Measurements from ENCODE around the gene SCAMP1. TPM values are rescaled to one million over a fixed set of nuclear protein-coding genes. Genes with fewer than 3 reads are reported as not detected.

The SCAMP1 gene
- total and polyA plus RNA-seq, 2 of the 13 experiments (the other 11 are each of a cell fraction or from before 2014, with no cell fraction given), result 18.2 to 33.7 TPM

GRCh38 chr5:78518365-78519197 is 158.2 kb downstream of the SCAMP1 start (continued):
- TF ChIP-seq TEAD2 (CRISPR knock-in tag; IDR thresholded peaks at IDR 0.05), result no peak
- TF ChIP-seq POGK (CRISPR knock-in tag; conservative IDR thresholded peaks at IDR 0.05), result peak; percentile 61; the same call in 1 of the 2 replicates
- no peak for TF ChIP-seq ZBTB37 (CRISPR knock-in tag; IDR thresholded peaks at IDR 0.05)
- TF ChIP-seq ZNF296 (CRISPR knock-in tag; conservative IDR thresholded peaks at IDR 0.05), result no peak
- peak; percentile 48; the same call in 1 of the 2 replicates for TF ChIP-seq ZFP91 (CRISPR knock-in tag; IDR thresholded peaks at IDR 0.05; ENCODE audit: borderline replicate concordance)
- TF ChIP-seq KAT8 (CRISPR knock-in tag; IDR thresholded peaks at IDR 0.05), result peak; percentile 76
- no peak for TF ChIP-seq ZNF274 (CRISPR knock-in tag; IDR thresholded peaks at IDR 0.05)
- TF ChIP-seq PRDM15 (CRISPR knock-in tag; IDR thresholded peaks at IDR 0.05), result no peak
- no peak for TF ChIP-seq SP1 (IDR thresholded peaks at IDR 0.05)
- TF ChIP-seq SP1 (CRISPR knock-in tag; IDR thresholded peaks at IDR 0.05), result no peak
- peak; percentile 57 for TF ChIP-seq SIX1 (CRISPR knock-in tag; IDR thresholded peaks at IDR 0.05; ENCODE audit: borderline replicate concordance)
- TF ChIP-seq FOXC1 (CRISPR knock-in tag; IDR thresholded peaks at IDR 0.05; ENCODE audit: borderline replicate concordance), result no peak
- no peak for TF ChIP-seq ZNF83 (CRISPR knock-in tag; IDR thresholded peaks at IDR 0.05; ENCODE audit: borderline replicate concordance)
- no peak for TF ChIP-seq AHR (CRISPR knock-in tag; IDR thresholded peaks at IDR 0.05)
- no peak for TF ChIP-seq IRF1 (CRISPR knock-in tag; IDR thresholded peaks at IDR 0.05; ENCODE audit: low read depth)
- TF ChIP-seq ZNF12 (CRISPR knock-in tag; IDR thresholded peaks at IDR 0.05), result peak; percentile 97
- 0 out of 2 replicates have a peak, but pooled peaks have one; percentile 45 for TF ChIP-seq ATF6 (CRISPR knock-in tag; conservative IDR thresholded peaks at IDR 0.05)

All from HepG2 (cell line).